Skeletal muscle tissue (tissue), 4 donors: ENCODE data around the gene OR7D4. TPM values are rescaled to one million over a fixed set of nuclear protein-coding genes. Genes with fewer than 3 reads are reported as not detected.

ENCODE experiments used
- H3K27ac ChIP-seq: one replicate; pipeline ENCODE4 v1.7.0; 2013; ENCODE audit warnings: mild to moderate bottlenecking, low read depth, low read length, inconsistent platforms
- H3K27me3 ChIP-seq, 3 donors: one replicate each; pipeline ENCODE4 v1.7.0; 2013; ENCODE audit warnings: low read length in 3 of 3; ENCODE audit not compliant: control insufficient read depth in 3 of 3, insufficient read depth in 3 of 3
- H3K36me3 ChIP-seq, 3 donors: one replicate each; pipeline ENCODE4 v1.7.0; 2013; ENCODE audit warnings: low read length in 3 of 3; ENCODE audit not compliant: control insufficient read depth in 3 of 3, insufficient read depth in 3 of 3
- H3K4me1 ChIP-seq, 3 donors: one replicate each; pipeline ENCODE4 v1.7.0; 2013; ENCODE audit warnings: low read length in 3 of 3, mild to moderate bottlenecking in 3 of 3; ENCODE audit not compliant: control insufficient read depth in 3 of 3, insufficient read depth in 3 of 3
- H3K4me3 ChIP-seq, 3 donors: one replicate each; pipeline ENCODE4 v1.7.0; 2013; ENCODE audit warnings: low read length in 3 of 3
- H3K9ac ChIP-seq, 3 donors: one replicate each; pipeline ENCODE4 v1.7.0; 2013; ENCODE audit warnings: low read length in 3 of 3, mild to moderate bottlenecking in 3 of 3, moderate library complexity in 2 of 3, low read depth in 1 of 3
- H3K9me3 ChIP-seq, 3 donors: one replicate each; pipeline ENCODE4 v1.7.0; 2013; ENCODE audit warnings: low read length in 3 of 3; ENCODE audit not compliant: control insufficient read depth in 3 of 3
- total RNA-seq: library from RNA; depleted of rRNA; stranded (reverse); fragments of >200 nt; gene quantifications from one replicate; pipeline ENCODE4 v1.2.3, GENCODE V29; 2014
- donor health status: Osteomylitis.

The OR7D4 gene
- total RNA-seq, 1 donor from 2014 or later: not detected

DNA sequence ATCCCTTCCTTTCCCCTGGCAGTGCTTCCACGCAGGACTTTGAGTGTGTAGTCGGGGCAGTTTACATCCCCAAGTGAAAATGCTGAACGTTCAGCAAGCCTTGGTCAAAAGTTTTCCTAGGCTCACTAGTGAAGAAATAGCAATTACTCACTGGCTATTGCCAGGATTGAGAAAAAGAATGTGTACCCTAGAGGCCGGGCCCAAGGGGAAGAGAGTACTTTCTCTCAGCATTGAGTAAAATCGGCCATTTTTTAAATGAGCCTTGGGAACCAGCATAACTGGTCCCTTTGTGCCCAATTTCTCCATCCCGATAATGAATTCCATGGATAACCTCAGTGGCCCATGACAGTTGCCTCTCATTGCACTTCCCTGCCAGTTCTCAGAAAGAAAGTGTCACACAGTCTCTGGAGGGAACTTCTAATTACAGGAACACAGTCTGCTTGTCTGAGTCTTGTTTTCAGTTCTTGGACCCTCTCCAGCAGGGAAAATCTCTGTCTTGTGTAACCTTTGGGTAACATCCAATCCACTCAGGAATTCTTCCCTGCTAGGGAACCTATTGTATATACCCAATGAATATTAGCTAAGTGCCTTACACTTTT is 47.9 kb downstream of the OR7D4 start:
- Histone ChIP-seq H3K4me1 (no peaks in the 10 kb centered on the region), H3K9me3 (no peaks in the 10 kb centered on the region), H3K27me3 (no peaks in the 10 kb centered on the region), H3K36me3 (peaks cover 0 to 1% (median 0%) of the 10 kb centered on the region in 3 donors), H3K4me3 (no peak overlapping the region), H3K9ac (no peak overlapping the region), H3K27ac (no peak overlapping the region)

DNA sequence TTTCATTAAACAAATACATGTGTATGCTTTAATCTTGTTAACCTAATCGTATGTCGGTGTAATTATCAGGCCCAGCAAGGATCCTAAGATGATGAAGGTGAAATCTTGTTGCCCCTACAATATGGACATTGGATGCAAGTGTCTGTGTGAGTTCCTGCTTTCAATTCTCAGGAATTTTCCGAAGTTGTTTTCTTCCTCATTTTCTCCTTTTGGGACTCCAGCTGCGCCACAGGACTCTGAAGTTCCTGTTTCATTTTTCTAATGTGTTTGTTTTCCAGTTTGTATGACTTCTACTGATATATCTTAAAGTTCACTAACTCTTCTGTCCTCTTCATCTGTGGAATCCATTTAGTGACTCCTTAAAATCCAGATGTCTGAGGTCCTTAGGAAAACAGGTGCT is 52.5 kb downstream of the OR7D4 start:
- H3K9ac ChIP-seq: no peak overlapping the region
- peaks cover 17 to 32% (median 26%) of the 10 kb centered on the region in 3 donors for H3K36me3 ChIP-seq
- no peaks in the 10 kb centered on the region for H3K4me1 ChIP-seq
- H3K9me3 ChIP-seq: peaks cover 0 to 3% (median 0%) of the 10 kb centered on the region in 3 donors
- H3K27me3 ChIP-seq: no peaks in the 10 kb centered on the region
- H3K27ac ChIP-seq: no peak overlapping the region
- H3K4me3 ChIP-seq: no peak overlapping the region

DNA sequence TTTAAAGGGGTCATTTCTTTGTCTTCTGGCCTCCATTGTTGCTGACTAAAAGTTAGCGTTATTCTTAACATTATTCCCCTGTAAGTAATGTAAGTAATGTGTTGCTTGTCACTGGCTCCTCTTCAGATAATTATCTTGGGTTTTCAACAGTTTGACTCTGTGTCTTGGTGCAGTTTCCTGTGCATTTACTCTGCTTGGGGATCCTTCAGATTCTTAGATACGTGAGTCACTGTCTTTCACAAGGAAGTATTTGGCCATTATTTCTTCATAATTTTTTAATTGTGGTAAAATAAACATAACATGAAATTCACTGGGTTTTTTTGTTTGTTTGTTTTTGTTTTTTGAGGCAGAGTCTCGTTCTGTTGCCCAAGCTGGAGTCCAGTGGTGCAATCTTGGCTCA is 54.1 kb downstream of the OR7D4 start:
- H3K27me3 ChIP-seq: no peaks in the 10 kb centered on the region
- H3K27ac ChIP-seq: no peak overlapping the region
- H3K9me3 ChIP-seq: peaks cover 8 to 14% (median 13%) of the 10 kb centered on the region in 3 donors
- no peak overlapping the region for H3K4me3 ChIP-seq
- no peak overlapping the region for H3K9ac ChIP-seq
- H3K36me3 ChIP-seq: peaks cover 33 to 47% (median 42%) of the 10 kb centered on the region in 3 donors
- no peaks in the 10 kb centered on the region for H3K4me1 ChIP-seq

DNA sequence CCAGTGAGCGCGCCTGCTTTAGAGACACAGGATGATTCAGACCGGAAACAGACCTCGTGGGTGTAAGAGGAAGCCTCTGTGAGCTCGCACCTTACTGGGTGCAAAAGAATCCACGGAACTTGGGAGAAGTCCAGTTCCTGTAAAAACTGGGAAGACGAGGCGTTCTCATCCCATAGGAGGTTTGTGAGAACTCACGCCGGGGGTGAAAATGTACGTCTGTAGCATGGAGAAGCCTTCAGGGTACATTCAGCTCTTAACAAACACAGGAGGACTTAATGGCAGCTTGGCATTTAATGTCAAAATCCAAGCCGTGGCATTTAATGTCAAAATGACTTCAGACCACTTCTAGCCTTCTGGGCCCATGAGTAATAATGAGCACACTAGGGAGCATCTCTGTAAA is 58.0 kb downstream of the OR7D4 start:
- Histone ChIP-seq H3K27me3 (no peaks in the 10 kb centered on the region), H3K4me1 (no peaks in the 10 kb centered on the region), H3K4me3 (no peak overlapping the region), H3K9ac (no peak overlapping the region), H3K27ac (no peak overlapping the region), H3K36me3 (peaks cover 68 to 84% (median 71%) of the 10 kb centered on the region in 3 donors), H3K9me3 (peaks cover 8 to 14% (median 14%) of the 10 kb centered on the region in 3 donors)

Other genes starting within 250 kb of the OR7D4 start
- not detected for gene MUC16, start 209.2 kb downstream of the OR7D4 start, total RNA-seq
- not detected for gene OR1M1, start 132.5 kb downstream of the OR7D4 start, total RNA-seq
- gene OR7G2, start 112.1 kb downstream of the OR7D4 start, total RNA-seq: not detected
- not detected for gene OR7G1, start 103.8 kb downstream of the OR7D4 start, total RNA-seq
- gene OR7G3, start 92.6 kb downstream of the OR7D4 start, total RNA-seq: not detected
- gene ZNF317, start 79.2 kb downstream of the OR7D4 start, total RNA-seq: 11.5 TPM
- gene OR7D2, start 40.6 kb downstream of the OR7D4 start, total RNA-seq: not detected
- gene OR7E24, start 31.3 kb upstream of the OR7D4 start, total RNA-seq: not detected
- gene ZNF699, start 90.2 kb upstream of the OR7D4 start, total RNA-seq: 3.7 TPM
- gene ZNF559, start 104.6 kb upstream of the OR7D4 start, total RNA-seq: 12.5 TPM
- gene ZNF177, start 143.4 kb upstream of the OR7D4 start, total RNA-seq: 4.2 TPM
- gene ZNF266, start 216.0 kb upstream of the OR7D4 start, total RNA-seq: 14.1 TPM